ENCODE results near the gene PREB.
A peak's percentile ranks its signal among the peaks of the same experiment; 100 is the strongest.

Gene PREB

GRCh38 chr2:27093430-27094352 is 40.7 kb downstream of the PREB start:
- no peak for DNase-seq

- no peak for DNase-seq
These were observed 41.6 kb downstream of the PREB start for GRCh38 chr2:27092696-27093429.

- DNase-seq: no peak
These were observed 42.4 kb downstream of the PREB start for GRCh38 chr2:27091746-27092695.

GRCh38 chr2:27089111-27089954 is 45.1 kb downstream of the PREB start:
- no peak for DNase-seq

GRCh38 chr2:27088634-27089033 is 45.8 kb downstream of the PREB start:
- DNase-seq: no peak

GRCh38 chr2:27087823-27088410 is 46.5 kb downstream of the PREB start:
- DNase-seq: no peak

GRCh38 chr2:27086724-27087593 is 47.5 kb downstream of the PREB start, which contains the start of gene KHK:
TSS of gene KHK (plus strand) at chr2:27086772. CDS start at chr2:27087260, 488 bp downstream.
- no peak for DNase-seq

- peak; percentile 89 to 96 for DNase-seq
These were observed 48.2 kb downstream of the PREB start for GRCh38 chr2:27086090-27086723.

GRCh38 chr2:27085673-27086089 is 48.8 kb downstream of the PREB start:
- DNase-seq: peak; percentile 11 to 38

- DNase-seq: no peak
These were observed 49.3 kb downstream of the PREB start for GRCh38 chr2:27085062-27085672.

GRCh38 chr2:27084297-27085061 is 50.0 kb downstream of the PREB start:
- DNase-seq: no peak

GRCh38 chr2:27083410-27084296 is 50.8 kb downstream of the PREB start:
- DNase-seq: no peak

- no peak for DNase-seq
These were observed 51.5 kb downstream of the PREB start for GRCh38 chr2:27082773-27083409.

GRCh38 chr2:27081984-27082772 is 52.3 kb downstream of the PREB start:
- DNase-seq: no peak

Data from NCI-H1930 (cell line).